Measurements from ENCODE around the gene MTCL3.

The MTCL3 gene

DNA sequence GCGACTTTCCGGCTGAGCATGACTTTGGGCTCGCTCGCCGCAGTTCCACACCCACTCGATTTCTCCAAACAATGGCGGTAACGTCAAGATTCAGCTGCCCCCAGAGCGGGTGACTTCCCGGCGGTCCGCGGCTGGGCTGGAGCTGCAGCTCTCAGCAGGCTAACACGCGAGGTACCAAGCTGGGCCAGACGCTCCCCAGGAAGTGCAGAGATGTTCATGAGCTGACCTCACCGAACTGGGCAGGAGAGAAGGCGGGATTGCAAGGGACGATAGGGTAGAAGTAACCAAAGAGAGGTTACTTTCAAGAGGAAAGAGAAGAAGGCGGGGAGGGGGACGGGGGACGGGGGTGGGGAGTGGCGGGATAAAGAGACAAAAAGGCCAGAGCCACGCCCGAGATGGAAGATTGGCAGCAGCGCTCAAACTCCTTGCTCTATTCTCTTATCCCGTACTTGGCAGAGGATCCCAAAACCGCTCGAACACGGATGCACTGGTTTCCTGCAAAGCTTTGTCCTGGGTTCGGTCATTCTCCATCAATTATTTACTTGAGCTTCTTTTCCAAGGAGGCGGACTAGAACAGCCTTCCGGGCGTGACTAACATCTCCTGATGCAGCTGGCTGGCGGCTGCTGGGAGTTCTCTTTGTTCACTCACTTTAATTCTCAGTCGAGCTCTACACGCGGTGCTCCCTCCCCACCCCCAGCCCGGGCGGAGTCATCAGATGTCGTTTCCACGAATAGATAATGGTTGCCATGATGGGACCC lies at the start of gene MTCL3:
TSS of gene MTCL3 (minus strand) at position 626 of the 759 bp plus-strand sequence.
- DNase-seq = no peak

DNA sequence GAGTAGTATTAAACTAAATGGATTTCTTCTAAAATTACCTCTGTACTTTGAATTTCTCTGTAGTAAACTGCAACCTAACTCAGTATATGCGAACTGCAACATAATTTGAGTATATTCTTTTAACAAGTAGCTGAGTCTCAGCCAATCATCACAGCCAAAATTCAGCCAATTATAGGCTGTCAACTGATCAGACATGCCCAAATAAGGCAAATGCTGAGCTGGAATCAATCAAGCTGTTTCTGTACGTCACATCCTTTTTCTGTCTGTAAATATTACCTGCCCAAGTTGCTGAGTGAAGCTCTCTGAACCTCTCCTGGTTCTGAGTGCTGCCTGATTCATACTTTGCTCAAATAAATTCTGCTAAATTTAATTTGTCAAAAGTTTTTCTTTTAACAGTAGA lies 48.3 kb upstream of the MTCL3 start:
- no peak for DNase-seq

DNA sequence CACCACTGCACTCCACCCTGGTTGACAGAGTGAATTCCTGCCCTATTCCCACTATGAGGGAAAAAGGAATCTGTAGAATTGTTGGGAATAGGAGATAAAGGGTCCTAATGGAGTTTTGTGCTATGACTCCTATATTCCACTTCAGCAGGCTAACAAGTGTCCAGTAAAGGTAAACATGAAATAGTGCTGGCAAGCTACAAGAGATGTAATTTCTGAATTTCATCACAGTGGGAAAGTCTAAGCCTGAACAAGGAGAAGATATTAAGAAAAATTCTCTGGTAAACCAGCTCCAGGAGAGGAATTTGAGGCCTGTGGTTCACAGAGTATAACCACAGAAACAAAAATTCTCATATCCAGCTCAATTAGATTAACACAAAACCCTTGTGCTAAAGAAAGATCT lies 47.5 kb upstream of the MTCL3 start:
- DNase-seq = peak; percentile 33

DNA sequence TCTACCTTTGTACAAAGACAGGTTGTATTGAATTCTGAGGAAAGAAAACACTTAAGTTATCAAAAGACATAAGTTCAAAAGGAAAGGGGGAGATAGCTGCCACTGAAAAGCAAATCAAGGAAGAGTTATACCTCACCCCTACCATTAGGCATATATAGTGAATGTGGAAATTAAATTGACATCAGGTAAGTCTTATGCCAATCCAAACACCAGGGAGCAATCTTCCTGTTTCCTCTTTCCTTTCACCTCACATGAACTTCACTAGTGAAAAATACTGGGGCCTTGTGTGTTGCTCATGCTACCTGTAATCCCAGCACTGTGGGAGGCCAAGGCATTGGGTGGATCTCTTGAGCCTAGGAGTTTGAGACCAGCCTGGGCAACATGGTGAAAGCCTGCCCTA lies 47.0 kb upstream of the MTCL3 start:
- no peak for DNase-seq

DNA sequence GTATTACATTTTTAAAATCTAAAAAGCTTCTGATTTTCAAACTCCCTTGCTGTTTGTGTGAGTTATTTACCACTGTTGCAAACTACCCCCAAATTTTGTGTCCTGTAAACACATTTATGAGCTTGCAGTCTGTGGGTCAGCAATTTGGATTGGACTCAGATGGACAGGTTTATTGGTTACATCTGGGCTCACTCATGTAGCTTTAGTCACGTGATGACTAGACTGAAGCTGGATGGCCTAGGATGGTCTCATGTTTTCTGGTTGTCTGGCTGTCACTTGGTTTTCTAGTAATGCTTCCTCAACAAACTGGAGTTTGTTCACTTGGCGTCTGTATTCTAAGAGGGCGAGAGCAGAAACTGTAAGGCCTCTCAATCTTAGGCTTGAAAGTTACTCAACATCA lies 45.6 kb upstream of the MTCL3 start:
- DNase-seq = no peak

DNA sequence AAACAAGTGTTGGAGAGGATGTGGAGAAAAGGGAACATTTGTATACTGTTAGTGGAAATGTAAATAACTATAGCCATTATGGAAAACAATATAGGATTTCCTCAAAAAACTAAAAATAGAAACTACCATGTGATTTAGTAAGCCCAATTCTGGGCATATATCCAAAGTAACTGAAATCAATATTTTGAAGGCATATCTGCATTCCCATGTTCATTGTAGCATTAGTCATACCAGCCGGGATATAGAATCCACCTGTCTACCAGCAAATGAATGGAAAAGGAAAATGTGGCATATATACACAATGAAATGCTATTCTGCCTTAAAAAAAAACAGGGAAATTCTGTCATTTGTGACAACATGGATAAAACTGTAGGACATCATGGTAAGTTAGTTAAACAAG lies 42.5 kb upstream of the MTCL3 start:
- no peak for DNase-seq

DNA sequence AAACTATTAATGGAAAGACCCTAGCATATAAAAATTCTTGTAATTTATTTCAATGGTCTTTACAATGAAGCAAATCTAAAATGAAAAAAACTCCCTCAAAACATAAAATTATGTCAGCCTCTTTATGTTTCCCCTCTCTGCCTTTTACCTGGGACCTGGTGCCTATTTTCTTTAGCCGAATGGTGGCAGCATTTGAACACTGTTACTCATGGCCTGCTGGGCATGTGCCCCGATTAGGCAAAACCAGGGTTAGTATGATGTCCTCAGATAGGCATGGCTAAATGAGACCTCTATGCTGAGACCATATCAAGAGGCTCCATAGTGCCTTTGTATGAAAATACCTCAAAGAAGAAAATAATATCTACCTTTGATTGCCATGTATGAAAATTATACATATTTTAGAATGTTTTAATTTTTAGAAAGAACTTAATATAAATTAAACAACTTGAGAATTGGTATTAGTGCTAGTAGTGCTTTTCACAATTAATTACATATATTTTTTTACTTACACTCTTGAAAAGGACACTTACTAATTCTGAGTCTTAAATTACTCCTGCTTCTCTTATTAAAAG lies 35.4 kb upstream of the MTCL3 start:
- peak; percentile 23 for DNase-seq

DNA sequence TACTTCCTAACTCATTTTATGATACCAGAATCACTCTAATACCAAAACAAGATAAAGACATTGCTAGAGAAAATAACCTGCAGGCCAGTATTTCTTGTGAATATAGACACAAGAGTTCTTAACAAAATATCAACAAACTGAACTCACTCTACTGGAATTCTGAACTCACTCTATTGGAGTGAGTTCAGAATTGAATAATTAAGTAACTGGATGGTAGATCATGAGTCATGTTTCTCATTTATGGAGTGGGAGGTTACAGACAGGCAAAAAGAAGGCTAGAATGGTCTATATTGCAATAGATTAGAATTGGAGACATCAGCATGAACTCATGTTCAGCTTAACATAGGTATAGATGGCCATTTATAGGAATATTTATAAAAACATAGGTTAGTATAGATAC lies 31.3 kb upstream of the MTCL3 start:
- peak; percentile 8 for DNase-seq

DNA sequence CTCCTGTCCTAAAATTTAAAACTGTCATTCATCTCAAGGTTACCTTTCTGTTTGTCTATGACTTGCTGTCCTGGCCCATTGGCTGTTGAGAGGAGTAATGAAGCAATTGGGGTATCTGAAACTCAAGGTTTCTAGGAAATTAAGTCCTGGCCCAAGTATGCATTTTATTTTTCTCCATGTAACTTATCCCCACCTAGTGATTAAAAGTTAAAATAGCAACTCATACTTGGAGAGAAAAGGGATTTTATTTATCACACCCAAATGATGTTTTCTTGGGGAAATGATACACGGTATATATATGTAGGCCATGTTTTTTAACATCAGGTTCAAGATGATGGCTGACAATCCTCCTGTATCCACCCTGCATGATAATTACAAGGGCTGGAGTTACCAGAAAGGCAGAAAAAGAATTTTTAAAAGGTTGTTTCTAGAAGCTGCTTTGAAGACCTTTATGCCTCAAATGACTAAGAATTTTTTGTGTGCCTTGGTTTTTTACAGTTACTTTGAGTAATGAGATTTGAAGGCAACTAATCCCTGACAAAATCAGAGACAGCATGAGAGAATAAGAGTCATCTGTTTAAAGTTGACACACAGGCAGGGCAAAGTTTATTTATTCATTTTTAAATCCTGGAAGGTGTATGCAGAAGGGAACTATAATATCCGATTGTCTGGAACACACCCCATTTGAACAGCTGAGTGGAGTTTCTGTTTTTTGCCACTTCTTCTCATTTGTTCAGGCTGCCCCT lies 28.9 kb upstream of the MTCL3 start:
- DNase-seq = no peak

DNA sequence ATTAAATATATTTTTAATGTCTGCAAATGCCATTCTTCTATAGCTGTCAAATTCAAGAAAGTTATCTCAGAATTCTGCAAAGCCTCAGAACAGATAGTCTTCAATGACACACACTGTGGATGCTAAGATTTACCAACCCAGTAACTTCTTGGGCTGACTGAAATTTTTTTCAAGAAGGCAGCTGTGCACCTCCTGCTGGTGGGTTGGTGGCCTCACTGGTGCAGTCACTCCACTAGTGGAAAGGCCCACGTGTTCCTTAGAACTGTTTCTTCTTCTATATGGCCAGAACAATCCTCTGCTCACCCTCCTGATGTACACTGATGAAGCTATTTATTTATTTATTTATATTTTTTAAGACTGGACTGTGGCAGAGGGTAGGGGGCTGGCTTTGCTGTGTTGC lies 28.1 kb upstream of the MTCL3 start:
- DNase-seq = no peak

DNA sequence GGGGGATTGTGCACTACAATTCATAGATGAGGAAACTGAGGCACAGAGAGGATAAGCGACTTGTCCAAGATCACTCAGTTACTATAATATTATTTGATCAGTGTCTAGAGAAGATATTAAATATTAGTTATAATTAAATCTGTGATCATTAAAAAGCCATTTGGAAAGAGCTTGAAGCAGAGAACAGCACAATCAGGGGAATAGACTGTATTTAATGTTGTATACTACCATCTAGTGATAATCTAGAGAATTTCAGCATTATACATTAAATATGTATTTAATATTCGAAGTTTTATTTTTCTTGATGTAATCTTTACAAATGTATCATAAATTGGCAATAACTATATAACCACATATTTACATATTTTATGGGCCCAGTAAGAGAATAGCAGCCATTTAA lies 20.1 kb upstream of the MTCL3 start:
- no peak for DNase-seq

DNA sequence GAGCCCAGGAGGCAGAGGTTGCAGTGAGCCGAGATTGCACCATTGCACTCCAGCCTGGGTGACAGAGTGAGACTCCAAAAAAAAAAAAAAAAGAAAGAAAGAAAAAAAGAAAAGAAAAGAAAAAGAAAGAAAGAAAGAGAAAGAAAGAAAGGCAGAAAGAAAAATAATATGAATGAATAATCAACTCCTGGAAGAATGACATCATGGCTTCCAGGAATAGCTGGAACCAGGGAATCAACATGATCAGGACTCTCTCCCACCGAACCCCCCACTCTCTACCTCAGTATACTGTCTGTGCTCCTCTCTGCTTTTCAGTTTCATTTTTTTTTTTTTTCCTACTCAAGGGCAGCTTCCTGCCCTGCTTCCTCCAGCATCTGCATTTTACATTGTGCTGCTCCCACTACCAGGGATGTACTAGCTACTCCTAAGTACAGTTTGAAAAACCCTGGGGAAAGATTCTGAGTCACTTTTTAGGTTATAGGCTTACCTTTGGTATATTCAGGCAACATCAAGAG lies 19.7 kb upstream of the MTCL3 start:
- no peak for DNase-seq

DNA sequence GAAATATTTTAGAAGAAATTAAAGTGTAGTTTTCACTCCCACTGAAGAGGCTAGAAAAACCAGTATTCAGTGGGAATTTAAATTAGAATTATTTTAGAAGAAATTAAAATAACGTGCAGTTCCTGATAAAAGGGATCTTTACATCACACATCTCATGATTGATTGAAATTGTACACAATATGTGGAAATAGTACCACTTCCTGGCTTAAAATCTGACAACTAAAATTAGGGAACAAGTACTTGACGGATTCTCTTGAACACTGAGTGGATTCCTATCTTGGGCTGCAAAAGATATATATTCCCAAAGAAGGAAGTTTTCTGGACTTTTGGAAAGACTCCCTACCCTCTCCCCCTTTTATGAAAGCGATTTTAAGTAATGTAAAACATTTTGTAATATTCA lies 14.6 kb upstream of the MTCL3 start:
- no peak for DNase-seq

DNA sequence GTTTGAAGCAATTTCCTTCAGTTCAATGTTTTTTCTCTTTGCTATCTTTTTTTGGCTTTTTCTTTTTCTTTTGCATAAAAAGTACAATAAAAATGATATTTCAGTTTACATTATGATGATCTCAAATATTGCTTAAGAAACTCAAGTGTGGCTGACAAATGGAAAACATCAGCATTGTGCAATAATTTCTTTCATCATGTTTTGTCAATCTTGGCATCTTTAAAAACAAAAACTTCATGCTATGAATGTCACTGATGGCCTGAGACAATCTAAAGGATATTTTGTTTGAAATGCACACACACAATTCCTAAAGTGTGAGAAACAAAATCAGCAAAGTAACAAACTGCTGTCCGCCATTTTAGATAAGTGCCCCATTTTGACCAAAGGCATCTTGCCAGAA lies 13.9 kb upstream of the MTCL3 start:
- no peak for DNase-seq

DNA sequence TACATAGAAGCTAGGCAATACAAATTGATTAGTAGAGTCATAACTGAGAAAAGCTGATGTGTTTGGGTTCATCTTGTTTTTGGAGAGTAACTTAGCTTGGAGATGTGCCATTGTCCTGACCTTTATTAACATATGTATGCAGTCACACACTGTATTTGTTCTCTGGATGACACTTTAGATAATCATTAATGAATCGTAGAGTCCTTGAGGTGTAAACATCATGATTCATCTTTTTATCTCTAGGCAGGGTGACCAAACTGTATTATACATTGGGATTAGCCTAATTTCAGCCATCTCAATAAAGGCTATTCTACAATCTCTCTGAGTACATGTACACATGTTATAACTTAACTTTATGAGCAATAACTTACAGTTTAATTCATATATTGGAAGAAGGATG lies 3.6 kb upstream of the MTCL3 start:
- no peak for DNase-seq

DNA sequence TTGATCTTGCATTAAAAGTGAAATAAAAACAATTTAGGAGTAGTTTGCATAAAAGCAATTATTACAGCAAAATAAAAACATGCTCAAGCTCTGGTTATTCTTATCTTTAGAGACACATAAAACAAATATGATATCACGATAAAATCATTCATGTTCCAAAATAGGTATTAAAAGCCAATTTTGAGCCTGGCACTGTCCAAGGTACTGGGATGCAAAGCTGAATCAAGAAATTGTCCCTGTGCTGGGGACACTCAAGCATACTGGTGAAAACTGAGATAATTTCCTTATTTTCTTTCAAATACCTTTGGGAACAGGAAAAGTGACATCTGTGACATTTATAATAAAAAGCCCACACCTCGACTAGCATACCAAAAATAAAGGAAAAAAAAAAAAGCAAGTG lies 931 bp upstream of the MTCL3 start:
- no peak for DNase-seq

DNA sequence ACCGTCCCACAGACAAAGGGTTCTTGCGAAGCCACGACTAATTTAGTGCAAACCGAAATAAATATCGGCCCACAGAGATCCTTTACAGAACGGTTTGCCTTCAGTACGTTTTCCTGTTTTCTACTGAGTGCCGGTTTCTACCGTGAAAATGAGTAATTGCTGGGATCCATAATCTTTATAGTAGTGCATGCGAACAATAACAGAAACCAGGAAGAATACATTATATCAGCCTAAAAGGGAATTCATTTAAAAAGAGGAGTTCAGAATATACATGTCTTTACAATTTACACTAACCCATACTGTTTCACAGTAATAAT lies 292 bp upstream of the MTCL3 start:
- DNase-seq = no peak

DNA sequence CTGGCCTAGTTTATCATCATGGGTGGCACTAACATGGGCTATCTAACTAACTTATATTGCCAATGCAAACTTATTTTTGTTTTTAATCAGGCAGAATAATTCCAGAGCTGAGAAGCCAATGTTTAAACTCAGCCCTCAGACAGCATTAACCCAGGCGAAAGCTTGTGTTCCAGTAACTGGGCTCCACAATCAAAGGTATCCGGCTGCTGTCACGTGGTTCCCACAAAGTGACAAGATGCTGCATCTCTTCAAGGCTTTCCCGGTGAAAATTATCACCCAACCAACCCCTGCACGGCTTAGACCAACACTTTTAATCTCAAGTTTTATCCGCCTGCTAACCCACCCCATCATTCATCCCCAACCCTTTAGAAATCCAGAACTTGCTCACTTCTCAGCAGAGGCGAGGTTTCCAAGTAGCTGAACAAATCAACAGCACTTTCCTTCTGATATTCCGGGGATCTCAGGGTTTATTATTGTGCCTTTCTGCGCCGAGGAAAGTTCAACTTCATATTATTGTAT lies 885 bp downstream of the MTCL3 start:
- no peak for DNase-seq

DNA sequence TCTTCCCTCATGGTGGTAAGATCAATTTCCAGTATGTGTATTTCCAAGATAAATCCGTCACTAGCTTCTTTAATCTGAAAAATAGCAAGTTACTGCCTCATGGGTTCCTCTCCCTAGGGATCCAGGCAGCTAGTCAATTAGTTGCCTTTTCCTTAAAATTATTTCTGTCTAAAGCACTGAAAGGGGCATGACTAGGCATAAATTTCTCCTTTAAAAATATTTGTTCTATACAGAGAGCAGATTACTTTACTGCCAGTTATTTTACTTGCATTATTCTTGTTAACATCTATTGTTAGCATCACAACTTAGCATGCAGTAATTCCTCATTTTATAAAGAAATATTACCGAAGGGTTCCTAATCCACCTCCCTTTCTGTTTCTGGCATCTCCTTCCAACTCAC lies 1.4 kb downstream of the MTCL3 start:
- no peak for DNase-seq

DNA sequence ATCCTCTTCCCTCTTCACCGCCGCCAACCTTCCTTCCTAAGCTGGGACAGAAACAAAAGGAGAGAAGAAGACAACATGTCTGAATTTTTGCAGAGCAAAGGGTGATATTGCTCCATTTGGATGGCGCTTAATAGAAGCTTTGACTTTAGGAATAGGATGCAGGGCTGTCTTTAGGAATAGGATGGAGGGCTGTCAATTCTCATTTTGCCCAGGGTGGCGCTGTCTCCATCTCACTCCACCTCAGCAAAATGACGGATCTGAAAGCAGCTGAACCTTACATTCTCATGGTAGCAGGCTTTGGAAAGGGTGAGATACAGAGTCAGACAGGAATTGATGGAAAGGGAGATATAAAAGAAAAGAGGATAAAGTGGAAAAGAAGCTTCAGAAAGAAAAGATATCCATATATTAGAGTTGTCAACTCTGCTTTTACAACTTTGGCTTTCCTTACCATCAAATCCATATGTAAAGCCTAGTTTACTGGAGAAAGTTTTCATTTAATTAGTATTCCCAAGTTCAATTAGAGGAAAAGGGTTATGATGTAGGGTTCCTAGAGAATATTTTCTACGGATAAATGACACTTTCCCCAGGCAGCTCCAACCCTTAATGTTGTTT lies 2.4 kb downstream of the MTCL3 start:
- peak; percentile 42 for DNase-seq

DNA sequence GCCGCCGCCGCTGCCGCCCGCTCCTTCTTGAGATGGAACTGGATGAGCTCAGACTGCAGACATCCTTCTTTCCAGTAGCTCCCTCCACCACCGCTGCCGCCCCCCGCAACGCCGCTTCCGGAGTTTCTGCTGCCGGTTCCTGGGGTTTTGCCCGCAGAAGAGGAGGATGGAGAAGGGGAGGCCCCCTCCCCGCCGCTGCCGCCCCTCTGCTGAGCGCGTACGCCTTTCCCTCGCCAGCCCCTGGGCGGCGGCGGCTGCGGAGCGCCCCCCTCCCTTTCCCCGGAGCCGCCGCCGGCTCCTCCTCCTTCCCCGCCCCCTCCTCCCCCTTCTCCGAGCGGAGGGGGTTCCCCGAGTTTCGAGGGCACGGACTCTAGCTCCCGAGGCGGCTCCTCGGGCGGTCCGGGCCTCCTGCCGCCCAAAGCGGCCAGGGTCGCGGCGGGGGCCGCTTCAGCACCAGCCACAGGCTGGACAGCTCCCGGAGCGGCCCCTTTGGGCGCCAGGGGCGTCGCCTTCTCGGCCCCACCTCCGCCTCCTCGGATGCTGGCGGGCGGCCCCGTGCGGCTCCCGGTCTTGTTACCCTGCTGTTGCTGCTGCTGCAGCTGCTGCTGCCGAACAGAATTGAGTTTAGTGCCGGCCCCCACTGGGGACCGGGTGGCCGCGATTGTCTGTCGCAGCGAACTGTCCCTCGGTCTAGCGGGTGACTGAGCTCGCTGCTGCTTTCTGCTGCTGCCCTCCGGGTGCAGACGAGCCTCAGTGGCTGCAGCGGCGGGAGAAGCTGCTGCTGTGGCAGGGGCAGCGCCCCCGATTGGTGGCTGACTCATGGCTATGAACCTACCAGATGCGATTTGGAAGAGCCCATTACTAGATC lies 3.1 kb downstream of the MTCL3 start:
- peak; percentile 74 for DNase-seq

DNA sequence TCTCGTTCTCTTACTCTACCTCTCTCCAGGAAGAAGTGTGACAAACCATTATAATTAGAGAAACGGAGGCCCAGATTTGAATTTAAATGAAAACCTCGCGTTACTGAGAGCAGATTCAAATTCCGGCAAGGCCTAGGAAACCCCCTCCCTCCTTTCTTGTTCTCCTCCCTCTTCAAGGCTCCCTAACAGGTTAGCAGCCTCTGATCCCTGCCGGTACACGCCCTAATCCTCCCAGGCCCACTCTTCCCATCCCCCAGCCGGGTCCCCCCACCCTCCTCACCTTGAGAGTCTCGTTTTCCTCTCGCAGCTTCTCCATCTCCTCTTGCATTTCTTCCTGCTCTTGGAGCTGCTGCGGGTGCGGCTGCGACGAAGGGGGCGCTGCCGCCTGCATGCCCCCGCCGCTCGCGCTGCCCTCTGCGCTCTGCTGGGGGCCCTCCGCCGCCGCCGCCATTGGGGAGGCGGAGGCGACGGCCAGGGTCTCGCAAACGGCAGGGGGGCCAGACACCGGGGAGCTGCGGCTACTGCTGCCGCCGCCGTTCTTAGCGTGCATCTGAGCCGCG lies 3.8 kb downstream of the MTCL3 start:
- DNase-seq = no peak

Measured in NCI-H226 (cell line).